Stimulated activated CD4-positive, alpha-beta T cell treated with anti-CD3 and anti-CD28 coated beads, Interleukin-15, amount 100 ng/mL, for 1 hour (primary cell): ENCODE results near the gene PCSK6.
"Not testable (repeated sequence)": the region's sequence is repeated elsewhere in the genome, so short reads cannot be mapped to it uniquely, and the experiment has no call there.

Source experiments
- DNase-seq, 2 donors: peaks; one replicate each; pipeline ENCODE4 v3.0.0-alpha.2; 2020; ENCODE audit warnings: low read depth in 1 of 2, low spot score in 1 of 2

PCSK6 gene

DNA sequence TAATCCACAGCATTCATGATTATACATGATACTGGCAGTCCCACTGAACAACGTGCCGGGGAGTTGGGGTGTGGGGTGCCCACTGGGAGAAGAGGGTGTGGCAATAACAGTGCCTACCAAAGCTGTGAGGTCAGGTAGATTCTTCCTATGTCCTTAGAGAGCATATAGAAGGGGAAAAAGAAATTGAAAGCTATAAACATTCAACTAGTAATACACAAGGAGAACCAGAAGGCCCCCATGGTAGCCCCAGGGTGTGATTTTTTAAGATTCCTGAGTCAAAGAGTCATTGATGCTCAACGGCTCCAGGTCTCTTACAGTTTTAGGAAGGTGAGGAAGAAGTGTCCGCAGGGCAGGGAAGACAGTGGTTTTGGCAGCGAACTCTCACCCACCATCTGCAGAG lies 25.8 kb downstream of the PCSK6 start:
- DNase-seq, result not testable (repeated sequence)

DNA sequence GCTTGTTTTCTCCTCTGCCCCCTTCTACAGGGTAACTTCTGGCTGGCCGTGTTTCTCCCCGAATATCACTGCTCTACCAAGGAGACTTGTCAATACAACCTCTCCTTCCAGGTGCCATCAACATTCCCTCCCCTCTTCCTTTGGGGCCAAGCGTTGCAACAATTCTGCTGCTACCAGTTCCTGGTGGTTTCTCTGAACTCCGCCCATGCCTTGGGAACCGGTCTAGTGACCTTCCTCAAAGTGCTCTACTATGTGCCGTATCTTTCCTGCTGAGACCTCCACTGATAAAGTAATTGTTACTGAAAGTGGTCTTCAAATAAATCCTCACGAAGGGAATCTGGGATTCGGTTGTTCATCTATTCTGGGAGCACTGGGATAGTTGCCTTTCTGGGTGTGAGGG lies 26.2 kb downstream of the PCSK6 start:
- DNase-seq, result no peak

DNA sequence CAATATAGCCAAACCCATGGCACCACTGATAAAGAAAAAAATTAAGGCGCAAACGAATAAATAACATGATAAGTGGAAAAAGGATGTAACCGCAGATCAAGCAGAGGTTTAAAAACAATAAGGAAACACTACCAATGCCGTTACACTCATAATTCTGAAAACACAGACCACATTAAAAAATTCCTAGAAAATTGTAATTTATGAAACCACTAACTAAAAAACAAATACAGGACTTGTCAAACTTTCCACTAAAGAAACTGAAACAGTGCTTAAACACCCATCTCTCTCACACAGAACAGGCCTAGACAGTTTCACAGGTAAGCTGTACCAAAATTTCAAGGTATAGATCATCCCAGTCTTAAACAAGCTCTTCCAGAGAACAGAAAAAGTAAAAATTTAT lies 28.4 kb downstream of the PCSK6 start:
- DNase-seq, result no peak

DNA sequence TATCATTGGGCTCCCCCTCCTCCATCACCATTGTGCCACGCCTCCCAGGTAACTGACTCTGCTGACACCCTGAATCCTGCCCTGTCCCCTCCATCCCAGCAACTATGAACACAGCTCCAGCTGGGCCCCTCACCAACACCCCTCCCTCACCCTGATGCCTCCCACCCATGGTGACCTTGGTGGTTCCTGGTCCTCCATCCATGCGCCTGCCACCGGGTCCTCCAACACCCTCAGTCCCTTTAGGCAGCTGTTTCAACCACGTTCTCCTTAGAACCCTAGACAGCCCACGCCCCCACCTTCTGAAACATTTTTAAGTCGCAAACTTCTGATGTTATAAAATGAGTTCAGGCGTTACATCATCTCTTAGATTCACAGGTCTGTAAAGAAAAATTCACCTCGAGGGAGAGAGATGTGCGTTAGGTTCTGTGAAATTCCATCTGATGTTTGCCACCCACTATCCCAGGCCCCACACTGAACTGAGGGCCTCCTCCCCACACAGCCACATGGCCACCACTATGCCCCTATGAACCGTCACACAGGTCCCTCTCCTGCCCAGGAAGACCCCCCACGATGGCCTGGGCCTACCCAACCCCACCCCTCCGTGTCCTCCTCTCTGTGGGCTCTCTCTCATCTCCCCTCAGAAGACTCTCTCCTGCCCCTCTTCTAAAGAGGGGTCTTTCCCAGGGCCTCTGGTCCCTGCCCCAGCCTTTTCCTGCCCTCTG lies 29.8 kb downstream of the PCSK6 start:
- no peak for DNase-seq

DNA sequence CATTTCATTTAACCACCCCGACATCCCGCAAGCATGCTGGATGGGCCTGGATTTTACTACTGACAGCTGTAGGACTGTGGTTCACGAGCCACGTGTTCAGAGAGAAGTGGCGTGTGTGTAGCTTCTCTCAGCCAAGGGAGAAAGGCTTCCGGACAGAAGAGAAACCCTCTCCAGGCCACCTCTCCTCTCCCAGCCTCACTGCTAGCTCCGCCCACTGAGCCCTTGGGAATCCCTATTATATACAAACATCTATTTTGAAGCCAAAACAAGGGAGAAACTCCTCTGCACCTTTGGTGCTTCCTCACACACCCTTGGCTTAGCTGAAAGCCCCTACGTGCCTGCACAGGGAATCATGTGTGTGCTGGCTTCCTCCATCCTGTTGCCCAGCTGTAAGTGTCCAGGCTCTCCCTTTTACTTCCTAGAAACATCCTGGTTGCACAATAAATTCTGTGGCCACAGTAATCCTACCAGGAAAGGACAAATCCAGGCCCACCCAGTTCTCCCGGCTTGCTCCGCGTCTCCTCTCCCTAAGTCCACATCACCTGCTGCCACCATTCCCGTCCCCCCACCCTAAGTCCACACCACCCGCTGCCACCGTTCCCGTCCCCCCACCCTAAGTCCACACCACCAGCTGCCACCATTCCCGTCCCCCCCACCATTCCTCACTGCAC lies 30.5 kb downstream of the PCSK6 start:
- no peak for DNase-seq

DNA sequence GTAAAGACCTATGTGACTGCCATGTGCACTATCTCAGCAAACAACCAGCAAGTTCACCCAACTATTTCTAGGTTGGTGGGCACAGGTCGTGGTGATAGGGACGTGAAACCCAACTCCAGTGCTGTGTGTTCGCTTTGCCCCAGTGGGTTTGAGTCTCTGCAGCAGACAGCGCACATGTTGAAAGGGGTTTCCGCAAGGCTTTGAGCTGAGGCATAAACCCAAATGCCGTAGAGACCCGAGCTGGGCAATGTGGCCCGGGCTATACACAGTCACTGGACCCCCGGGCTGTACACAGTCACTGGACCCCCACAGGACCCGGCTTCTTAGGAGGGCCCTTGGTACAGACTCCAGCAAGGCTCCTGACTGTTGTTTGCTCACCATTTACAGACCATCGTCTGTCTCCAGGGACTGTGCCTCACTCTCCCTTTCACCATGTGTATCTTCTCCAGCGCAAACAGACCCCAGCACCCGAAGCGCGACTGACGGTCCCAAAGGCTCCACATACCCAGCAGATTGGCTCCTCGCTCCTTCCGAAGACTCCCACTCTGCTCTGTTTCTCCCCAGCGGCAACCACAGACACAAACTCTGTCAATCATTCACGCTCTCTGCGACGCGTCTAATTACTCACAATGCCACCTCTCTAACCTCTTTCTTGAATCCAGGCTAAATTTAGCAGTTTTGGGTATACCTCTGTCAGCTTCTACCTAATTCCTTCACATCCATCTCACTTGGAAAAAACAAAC lies 31.2 kb downstream of the PCSK6 start:
- DNase-seq, result no peak

DNA sequence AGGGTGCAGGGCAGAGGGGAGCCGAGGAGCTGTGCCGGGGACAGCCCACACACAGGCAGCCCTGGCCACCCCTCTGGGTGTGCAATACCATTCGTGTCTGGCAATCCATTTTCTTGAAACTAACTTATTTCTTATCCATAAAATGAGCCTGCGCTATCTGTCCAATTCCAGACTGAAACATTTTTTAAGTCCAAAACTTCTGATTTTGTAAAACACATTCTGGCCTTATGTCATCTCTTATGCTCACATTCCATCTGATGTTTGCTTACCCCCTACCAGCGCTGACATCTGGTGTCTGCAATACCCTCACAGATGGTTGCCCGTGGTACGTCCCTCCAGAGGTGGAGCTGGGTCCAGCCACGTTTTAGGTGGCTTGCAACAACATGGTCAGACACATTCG lies 31.8 kb downstream of the PCSK6 start:
- DNase-seq, result no peak

DNA sequence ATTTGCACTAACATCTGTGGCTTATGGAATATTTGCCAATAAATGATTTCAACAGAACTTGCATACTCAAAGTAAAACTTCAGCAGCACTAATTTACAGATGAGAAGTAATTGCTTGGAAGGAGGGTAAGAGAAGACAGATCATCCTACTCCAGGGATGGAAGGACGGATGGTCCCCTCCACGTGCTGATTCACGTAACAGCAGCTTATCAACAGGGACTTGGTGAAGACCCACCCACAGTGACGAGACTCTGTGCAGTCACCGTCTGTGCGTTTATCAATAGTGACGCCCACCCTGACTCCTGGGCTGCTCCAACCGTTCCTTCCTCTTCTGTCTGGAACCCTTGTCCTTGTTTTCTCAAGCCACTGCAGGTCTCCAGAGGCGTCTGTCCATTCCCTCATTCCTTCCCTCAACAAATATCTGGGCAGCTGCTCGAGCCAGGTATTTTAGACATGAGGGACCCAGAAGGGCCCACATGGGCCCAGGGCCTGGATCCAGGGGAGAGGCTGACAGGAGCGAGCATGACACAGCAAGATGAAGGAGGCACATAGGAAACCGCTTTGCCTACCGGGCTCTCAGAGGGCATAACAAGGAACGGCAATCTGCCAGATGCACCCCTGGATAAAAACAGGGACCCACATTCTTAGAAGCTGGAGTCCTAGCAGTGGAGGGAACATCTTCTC lies 33.3 kb downstream of the PCSK6 start:
- DNase-seq, result no peak

DNA sequence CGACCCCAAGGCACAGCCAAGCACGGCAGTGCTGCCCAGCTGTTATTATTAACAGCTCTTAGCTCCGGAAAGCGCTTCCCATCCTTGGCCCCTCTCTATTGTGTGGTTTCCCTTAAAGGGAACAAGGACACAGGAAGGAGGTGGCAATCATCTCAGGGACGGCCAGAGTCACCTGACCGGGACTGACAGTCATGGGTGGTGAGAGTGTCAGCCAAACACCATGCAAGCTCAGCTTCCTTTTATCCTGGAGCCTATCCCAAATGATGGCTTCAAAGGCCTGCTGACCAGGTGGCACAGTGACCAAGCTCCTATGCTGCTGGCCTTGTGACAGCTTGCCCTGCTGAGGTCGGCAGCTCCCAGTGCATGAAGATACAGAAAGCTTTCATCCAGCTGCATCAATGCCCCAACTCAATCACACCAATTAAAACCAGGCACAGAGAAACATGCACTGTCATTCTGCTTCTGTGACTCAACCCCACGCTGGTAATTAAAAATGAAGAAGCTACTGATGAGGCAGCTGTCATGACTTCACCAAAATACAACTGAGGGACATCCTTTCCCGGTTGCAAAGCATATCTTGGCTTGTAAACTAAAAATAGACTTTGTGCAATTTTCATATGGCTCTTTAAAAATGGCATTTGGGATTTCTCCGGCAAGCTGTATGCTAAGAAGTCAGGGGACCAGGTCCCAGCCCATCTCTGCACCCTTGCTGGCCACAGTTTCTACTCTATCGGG lies 34.0 kb downstream of the PCSK6 start:
- DNase-seq, result no peak

DNA sequence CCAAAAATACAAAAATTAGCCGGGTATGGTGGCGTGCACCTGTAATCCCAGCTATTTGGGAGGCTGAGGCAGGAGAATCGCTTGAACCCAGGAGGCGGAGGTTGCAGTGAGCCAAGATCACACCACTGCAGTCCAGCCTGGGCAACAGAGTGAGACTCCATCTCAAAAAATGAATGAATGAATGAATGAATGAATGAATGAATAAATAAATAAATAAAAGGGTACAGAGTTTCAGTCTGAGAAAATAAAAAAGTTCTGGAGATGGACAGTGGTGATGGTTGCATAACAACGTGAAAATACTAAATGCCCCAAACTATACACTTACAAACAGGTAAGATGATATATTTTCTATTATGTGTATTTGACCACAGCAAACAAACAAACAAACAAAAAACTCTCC lies 34.7 kb downstream of the PCSK6 start:
- DNase-seq, result not testable (repeated sequence)

DNA sequence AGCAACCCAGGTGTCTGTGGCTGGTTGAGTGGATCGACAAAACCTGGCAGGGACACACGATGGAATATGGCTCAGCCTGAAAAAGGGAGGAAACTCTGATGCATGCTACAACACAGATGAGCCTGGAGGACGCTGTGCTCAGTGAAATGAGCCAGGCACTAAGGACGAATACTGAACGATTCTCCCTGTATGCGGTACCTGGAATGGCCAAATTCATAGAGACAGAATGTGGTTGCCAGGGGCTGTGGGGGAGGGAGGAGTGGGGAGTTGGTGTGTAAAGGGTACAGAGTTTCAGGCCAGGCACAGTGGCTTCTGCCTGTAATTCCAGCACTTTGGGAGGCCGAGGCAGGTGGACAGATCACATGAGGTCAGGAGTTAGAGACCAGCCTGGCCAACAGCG lies 35.1 kb downstream of the PCSK6 start:
- no peak for DNase-seq

DNA sequence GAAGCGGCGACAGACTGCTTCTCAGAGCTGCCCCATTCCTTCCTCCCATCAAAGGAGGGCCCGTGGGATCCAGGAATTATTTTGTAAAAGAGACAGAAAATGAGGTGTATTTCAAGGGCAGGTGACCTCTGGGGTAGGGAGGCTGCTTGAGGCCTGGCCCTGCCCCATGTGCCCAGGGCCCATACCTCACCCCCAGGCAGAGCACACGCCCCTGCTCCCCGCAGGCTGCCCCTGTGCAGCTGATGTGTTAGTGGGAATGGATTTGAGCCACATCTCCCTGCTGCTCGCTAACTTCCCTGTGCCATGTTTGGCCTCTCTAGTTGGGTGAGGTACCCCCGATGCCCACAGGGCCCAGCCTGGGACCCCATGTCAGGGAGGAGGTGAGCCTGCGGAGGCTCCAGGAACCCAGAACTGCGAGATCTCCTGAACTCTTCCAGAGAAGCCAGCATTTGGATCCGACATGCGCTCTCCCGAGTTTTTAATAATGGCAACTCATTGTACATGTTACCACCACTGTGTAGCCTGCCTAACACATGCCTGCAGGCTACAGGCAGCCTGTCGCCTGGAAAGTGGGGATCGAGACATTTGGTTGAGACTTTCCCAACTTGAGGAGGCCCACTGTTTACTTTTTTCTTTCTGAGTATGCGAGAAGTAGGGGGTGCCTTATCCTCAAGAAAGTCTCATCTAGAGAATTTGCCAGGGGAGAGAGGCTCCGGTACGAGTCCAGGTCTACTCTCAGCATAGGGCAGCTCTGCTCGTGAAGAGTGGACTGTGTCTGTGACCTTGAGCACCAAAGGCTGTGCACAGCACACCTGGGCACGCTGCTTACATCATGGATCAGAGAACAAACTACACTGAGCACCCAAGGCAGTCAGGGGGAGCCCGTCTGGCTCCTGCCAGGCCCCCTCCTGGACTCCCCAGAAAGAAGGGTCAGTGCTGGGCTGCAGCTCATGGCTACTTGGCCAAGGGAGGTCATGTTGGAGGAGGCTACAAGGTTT lies 36.1 kb downstream of the PCSK6 start:
- DNase-seq, result no peak

DNA sequence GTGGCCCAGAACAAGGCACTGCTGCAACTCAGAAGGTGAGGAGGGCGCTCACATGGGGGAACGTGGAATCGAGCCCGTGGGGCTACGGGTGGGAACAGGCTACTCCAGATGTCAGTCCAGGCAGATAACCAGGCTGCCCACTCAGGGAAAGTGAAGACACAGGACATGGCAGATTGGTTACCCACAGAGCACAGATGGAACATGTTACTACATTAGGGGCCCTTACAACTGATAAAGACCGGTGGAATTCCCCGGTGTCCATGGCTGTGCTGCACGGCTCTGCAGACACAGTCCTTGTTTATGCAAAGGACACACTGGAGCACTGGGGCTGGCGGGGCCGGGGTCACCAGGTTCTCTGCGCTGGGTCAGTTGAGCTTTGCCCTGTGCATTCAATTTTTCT lies 36.9 kb downstream of the PCSK6 start:
- no peak for DNase-seq

DNA sequence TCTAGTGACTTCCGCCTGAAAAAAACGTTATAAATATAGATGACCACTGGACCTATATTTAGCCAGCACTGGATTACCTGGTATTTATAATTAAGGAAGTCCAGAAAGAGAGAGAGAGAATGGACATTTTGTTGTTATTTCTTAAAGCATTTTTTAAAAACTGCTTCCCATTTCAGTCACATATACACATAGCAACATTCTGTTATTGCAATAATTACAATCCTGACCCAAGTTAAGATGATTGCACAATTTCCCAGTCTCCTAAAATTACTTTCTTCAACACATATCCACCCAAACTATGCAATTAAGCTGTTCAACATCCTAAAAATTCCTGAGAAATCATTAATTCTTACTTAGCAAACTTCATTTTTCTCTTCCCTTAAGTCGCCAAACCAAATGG lies 37.7 kb downstream of the PCSK6 start:
- no peak for DNase-seq

DNA sequence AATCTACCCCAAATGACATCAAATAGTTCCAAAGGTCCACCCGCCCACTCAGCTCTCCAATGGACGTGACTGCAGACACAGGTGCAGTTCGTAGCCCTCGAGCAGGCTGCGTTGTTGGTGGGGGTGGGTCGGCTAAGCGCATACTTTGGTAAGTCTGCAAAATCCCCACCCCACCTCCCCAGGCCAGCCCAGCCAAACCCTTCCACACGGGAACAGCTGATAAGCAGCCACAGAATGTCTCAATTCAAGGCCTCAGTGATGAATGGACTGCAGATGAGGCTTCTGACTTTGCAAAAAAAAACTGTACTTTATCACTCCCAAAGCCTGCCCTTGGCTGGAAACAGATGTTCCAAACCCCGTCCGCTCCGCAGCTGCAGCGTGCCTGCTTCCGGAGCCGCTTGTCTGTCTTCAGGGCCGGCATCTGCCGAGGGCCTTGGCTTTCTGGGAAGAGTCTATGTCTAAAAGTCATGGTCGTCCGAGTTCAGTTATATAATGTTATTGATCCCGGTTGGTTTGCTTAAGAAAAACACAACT lies 38.2 kb downstream of the PCSK6 start:
- no peak for DNase-seq

DNA sequence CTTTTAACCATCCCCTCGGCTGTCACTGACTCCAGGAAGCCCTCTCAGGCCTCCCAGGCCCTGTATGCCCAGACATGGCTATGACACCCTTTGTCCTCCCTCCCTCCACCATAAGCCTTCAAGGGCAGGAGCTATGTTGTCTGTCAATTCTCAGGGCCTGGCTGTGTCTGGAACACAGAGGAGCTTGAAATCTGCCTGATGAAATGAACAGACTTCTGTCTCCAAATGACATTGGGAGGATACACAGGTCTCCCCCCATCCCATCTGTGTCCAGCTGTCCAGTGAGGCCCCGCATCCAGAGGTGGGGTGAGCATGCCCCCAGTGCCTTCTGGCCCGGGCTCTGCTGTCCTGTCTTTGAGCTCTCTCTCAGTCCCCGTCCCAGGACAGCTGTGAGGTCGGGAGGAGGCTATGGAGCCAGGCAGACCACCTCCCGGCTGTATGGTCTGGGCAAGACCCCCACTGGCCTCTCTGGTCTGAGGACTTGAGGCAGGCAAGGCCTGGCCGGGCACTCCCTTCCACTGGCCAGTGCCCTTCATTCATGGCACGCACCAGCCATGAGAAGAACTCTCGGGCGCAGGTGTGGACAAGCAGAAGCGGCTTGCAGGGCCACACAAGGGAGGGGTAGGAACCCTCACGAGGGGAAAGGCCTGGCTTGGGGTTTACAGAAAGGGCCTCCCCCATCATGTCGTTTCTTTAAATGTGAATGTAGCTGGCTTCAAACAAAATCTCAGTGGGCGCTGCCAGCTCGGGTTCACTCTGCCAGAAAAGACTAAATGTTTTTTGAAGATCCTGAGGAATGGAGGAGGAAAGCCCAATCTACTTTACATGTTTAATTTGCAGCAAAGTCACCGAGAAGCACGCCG lies 38.9 kb downstream of the PCSK6 start:
- DNase-seq, result no peak

DNA sequence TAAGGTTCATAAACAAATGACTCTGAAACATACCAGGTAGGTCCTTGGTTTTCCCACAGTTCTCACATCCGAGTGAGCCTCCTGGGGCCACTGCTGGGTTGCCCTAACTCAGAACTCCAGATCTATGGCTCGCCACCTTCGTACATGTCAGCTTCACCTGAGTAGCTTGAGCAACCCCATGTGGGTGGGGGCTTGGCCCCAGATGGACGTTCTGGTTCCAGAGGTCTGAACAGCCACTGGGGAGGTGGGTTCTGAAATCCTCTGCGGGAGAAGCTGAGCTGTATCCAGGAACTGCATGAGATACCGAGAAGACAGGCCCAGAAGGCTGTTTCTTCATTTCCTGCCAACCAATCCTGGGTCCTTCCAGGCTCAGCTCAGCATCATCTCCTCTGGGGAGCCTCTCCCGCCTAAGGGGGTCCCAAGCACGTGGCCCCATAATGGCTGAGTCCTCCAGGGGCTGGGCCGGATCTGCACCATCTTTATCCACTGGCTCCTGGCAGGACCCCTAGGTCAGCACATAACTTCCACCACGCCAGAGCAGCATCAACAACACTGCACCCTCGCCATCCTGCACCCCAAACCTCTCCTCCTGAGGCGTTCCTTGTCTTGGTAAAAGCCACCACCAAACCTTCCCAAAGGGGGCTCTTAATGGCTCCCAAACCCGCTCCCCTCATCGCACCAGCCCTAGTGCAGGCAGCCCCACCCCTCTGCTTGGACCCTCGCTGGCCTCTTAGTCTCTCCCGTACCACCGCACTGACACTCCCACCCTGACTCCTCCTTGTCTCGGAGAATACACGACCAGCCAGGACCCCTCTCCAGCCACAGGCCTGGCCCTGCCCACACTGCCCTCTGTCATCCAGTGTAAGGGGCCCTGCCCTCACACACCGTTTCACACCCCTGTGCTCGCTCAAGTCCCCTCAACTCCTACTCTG lies 39.8 kb downstream of the PCSK6 start:
- DNase-seq, result no peak

DNA sequence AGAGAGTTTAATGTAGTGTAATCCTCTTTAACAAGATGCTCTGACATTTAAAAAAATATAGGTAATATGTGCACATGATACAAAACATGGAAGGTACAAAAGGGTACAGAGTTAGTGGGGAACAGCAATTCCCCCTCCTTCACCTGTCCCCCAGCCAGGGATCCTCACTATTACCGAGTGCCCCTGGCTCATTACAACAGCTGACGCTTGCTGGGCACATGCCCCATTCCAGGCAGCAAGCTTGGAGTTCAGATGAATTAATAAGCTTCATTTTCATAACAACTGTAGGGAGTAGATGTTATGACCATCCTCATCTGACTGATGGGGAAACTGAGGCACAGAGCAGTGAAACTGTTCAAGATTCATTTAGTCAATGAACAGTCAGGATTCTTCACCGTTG lies 41.2 kb downstream of the PCSK6 start:
- no peak for DNase-seq
